Subcutaneous adipose tissue (tissue), 4 donors: Measurements from ENCODE around the gene ABCA4. TPM values are rescaled to one million over a fixed set of nuclear protein-coding genes. Genes with fewer than 3 reads are reported as not detected.

ENCODE experiments used
- CTCF ChIP-seq: fragments of 450-650 bp; IDR thresholded peaks from one replicate; pipeline ENCODE4 v1.5.1; 2016; ENCODE audit warnings: low read depth, mild to moderate bottlenecking, control low read depth, antibody characterized with exemption, moderate library complexity
- total RNA-seq, 4 donors: library from RNA; depleted of rRNA; stranded (reverse); fragments of >200 nt; gene quantifications; one replicate each; pipeline ENCODE4 v1.1.0, GENCODE V29; 2016

Gene ABCA4
- total RNA-seq, 4 donors from 2014 or later: 0.16 to 0.51 (median 0.30) TPM

GRCh38 chr1:94101613-94102525 is 19.1 kb downstream of the ABCA4 start:
- TF ChIP-seq CTCF: no peak

- TF ChIP-seq CTCF: no peak
These were observed 19.9 kb downstream of the ABCA4 start for GRCh38 chr1:94100785-94101612.

- no peak for TF ChIP-seq CTCF
These were observed 20.7 kb downstream of the ABCA4 start for GRCh38 chr1:94100129-94100784.

- no peak for TF ChIP-seq CTCF
These were observed 21.6 kb downstream of the ABCA4 start for GRCh38 chr1:94099303-94099702.

- no peak for TF ChIP-seq CTCF
These were observed 22.3 kb downstream of the ABCA4 start for GRCh38 chr1:94098585-94099111.

GRCh38 chr1:94096797-94097549 is 24.0 kb downstream of the ABCA4 start:
- no peak for TF ChIP-seq CTCF
